NB4 (cell line): Measurements from ENCODE around the gene FRY.

Experiments used
- CTCF ChIP-seq: IDR thresholded peaks from one replicate; pipeline ENCODE4 v1.5.1; 2012; ENCODE audit warnings: low read depth, low read length
- MAX ChIP-seq: IDR thresholded peaks from 2 replicates; pipeline ENCODE4 v1.6.1; 2011; ENCODE audit warnings: low read depth, low read length
- MYC ChIP-seq: IDR thresholded peaks from 2 replicates; pipeline ENCODE4 v1.6.1; 2011; ENCODE audit warnings: low read depth, low read length
- POLR2A ChIP-seq: IDR thresholded peaks from 2 replicates; pipeline ENCODE4 v1.6.1; 2011; ENCODE audit warnings: mild to moderate bottlenecking; ENCODE audit not compliant: insufficient read length; ENCODE audit errors: extremely low read depth

- TF ChIP-seq POLR2A (no peak), CTCF (no peak), MAX (no peak), MYC (no peak)
These were observed 5.0 kb upstream of the FRY start for GRCh38 chr13:32026623-32027022.
